Activated naive CD8-positive, alpha-beta T cell treated with anti-CD3 and anti-CD28 coated beads, Interleukin-2, amount 10 ng/mL, durations not matched to agents 7 days and 5 days (primary cell): ENCODE results near the gene GAK. TPM values are rescaled to one million over a fixed set of nuclear protein-coding genes. Genes with fewer than 3 reads are reported as not detected.

Source experiments
- ATAC-seq: fragments of 150-1000 bp; cut with Tn5 transposase; one replicate; pipeline ENCODE4 v1.10.0; 2021; ENCODE audit warnings: low read depth, moderate library complexity
- POLR2A ChIA-PET: fragments of 350-600 bp; sonication (Branson Sonifier 250); formaldehyde crosslinking; loops from one replicate; lab custom pipeline; 2021; ENCODE audit warnings: antibody characterized with exemption; lab: Charles Lee
- DNase-seq: peaks from one replicate; pipeline ENCODE4 v3.0.0; 2021
- H3K27ac Mint-ChIP-seq: one replicate; pipeline ENCODE4 v1.8.0; 2022; ENCODE audit warnings: mild to moderate bottlenecking, mixed read lengths
- H3K27me3 Mint-ChIP-seq: one replicate; pipeline ENCODE4 v1.8.0; 2022; ENCODE audit warnings: mild to moderate bottlenecking, moderate library complexity, mixed read lengths
- H3K36me3 Mint-ChIP-seq: one replicate; pipeline ENCODE4 v1.8.0; 2021; ENCODE audit warnings: mild to moderate bottlenecking, mixed read lengths
- H3K4me1 Mint-ChIP-seq: one replicate; pipeline ENCODE4 v1.8.0; 2021; ENCODE audit warnings: mixed read lengths
- H3K4me3 Mint-ChIP-seq: one replicate; pipeline ENCODE4 v1.8.0; 2022; ENCODE audit warnings: mild to moderate bottlenecking, moderate library complexity, mixed read lengths
- H3K9me3 Mint-ChIP-seq: one replicate; pipeline ENCODE4 v1.8.0; 2021; ENCODE audit warnings: mixed read lengths
- total RNA-seq, 2 experiments: library from RNA; stranded (reverse); gene quantifications; one replicate each; pipeline ENCODE4 v1.2.3, GENCODE V29; 2021

The GAK gene
- total RNA-seq, 2 experiments from 2014 or later = 169 to 182 TPM

DNA sequence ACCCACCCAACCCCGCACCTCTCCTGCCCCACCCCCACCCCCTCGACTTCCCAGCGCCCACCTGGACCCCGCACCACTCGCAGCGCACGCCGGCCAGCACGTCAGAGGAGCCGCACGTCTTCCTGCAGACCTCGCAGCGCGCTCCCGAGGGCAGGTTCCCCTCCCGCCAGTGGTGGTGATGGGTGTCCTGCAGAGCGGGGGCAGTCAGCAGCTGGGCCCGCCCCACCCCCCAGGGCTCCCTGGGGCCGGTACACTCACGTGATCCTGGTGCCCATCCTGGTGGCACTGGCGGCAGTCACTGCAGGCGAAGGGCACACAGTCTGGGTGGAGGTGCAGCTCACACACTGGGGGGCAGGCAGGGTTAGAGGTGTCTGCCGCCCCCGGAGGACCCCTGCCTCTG, 36.1 kb upstream of the GAK start:
- Mint-ChIP-seq H3K9me3 (no peaks in the 10 kb centered on the region), H3K27me3 (no peaks in the 10 kb centered on the region), H3K4me1 (peaks cover 7% of the 10 kb centered on the region), H3K4me3 (no peak overlapping the region), H3K36me3 (peaks cover 1% of the 10 kb centered on the region), H3K27ac (no peak overlapping the region)
- POLR2A ChIA-PET = no interaction called here
- ATAC-seq = no peak
- no peak for DNase-seq

DNA sequence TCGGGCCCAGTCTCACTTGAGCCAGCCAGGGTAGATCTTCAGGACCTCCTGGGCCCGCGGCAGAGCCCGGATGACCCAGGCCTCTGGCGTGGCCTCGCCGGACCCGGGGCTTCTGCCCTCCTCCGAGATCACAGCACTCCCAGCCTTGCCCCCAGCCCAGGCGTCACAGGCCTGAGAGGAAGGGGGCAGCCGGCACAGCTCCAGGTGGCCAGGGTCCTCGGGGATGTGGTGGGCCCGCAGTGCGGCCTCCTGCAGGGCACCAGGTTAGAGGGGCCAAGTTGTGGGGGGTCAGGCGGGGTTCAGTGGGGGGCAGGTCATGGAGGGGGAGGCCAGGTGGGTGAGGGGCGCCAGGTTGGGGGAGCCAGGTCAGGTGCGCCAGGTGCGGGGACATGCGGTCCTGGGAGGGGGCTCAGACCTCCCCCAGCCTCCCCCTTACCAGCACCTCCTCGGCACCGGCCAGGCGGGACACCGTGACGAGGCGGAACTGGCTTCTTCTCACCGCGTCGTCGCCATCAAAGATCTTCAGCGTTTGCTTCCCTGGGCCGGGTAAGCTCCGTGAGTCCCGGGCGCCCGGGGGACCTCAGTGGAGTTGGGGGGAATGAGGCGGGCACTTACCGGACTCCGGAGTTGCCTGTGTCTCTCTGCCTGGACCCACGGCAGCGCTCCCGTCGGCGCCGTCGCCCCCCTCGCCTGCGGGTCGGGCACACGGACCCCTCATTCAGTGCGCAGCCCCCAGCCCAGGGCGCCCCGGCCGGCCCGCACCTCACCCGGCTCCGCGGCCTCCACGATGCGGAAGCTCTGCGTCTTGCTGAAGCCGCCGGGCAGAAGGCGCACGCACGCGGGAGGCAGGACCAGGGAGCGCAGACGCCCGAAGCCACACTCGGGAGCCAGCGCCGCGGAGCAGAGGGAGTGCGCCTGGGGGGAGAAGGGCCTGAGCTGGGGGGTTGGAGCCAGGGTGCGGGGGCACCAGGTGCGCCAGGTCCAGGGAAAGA, 35.3 kb upstream of the GAK start:
- no peak overlapping the region for H3K27ac Mint-ChIP-seq
- POLR2A ChIA-PET = no interaction called here

DNA sequence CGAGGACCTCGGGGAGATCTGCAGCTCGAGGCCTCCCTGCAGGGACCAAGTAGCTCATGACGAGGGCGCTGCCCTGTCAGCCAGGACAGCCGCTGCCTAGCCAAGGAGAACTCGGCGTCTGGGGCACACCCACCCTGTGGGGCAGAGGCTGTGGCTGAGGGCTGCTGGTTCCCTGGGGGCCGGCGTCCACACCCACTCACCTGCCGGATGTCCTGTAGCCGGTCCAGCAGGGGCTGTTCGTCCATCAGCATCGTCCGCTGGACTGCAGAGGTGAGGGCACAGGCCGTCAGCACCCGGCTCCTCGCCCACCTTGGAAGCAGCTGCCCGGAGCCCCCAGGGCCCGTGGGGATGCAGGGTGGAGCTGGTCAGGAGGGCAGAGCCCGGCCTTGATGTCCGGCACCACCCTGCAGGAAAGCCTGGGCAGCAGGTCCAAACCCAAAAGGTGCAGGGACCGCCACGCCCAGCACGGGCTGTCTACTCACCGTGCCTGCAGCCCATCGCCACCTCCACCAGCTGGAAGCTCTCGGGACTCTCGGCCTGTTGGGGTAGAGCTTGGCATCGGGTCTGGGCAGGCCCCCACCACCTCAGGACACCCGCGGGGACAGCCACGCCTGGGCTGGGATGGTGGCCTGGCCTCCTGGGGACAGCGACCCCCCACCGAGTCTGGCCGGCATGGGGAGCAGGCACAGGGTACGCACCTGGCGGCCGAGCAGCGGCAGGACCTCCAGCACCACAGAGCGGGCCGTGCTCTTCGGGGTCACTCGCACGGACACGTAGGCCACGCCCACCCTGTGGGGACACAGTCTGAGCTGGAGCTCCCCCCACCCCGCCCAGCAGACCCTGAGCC, 34.4 kb upstream of the GAK start:
- Mint-ChIP-seq H3K27me3 (no peaks in the 10 kb centered on the region), H3K27ac (no peak overlapping the region)

More for the DNA sequence above, 35.3 kb upstream of the GAK start:
- H3K27me3 Mint-ChIP-seq = no peaks in the 10 kb centered on the region
- no peak for DNase-seq
- H3K4me3 Mint-ChIP-seq = no peak overlapping the region
- ATAC-seq = no peak
- no peaks in the 10 kb centered on the region for H3K9me3 Mint-ChIP-seq
- H3K36me3 Mint-ChIP-seq = peaks cover 1% of the 10 kb centered on the region
- H3K4me1 Mint-ChIP-seq = peaks cover 7% of the 10 kb centered on the region

DNA sequence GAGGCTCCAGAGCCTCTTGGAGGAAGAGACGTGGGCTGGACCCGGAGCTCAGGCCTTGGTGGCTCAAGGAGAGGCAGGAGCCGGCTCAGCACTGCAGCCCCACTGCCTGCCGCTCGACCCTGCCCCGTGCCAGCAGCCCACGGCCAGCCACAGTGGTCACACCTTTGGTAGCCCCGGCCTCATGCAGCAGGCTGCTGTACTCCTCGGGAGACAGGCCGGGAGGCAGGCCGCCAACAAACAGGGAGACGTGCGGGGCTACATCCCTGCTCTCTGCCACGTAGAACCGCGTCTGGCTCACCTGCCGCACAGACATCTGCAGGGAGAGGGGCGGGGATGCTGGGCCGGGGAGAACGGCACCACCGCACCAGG, 33.6 kb upstream of the GAK start:
- peaks cover 1% of the 10 kb centered on the region for H3K36me3 Mint-ChIP-seq
- POLR2A ChIA-PET = no interaction called here
- H3K27ac Mint-ChIP-seq = no peak overlapping the region
- ATAC-seq (no peak), DNase-seq (no peak)
- H3K4me1 Mint-ChIP-seq = peaks cover 6% of the 10 kb centered on the region
- no peaks in the 10 kb centered on the region for H3K27me3 Mint-ChIP-seq
- no peak overlapping the region for H3K4me3 Mint-ChIP-seq
- H3K9me3 Mint-ChIP-seq = no peaks in the 10 kb centered on the region

More for the DNA sequence above, 34.4 kb upstream of the GAK start:
- DNase-seq (no peak), ATAC-seq (no peak)
- Mint-ChIP-seq H3K36me3 (peaks cover 1% of the 10 kb centered on the region), H3K4me3 (no peak overlapping the region), H3K9me3 (no peaks in the 10 kb centered on the region), H3K4me1 (peaks cover 7% of the 10 kb centered on the region)
- POLR2A ChIA-PET = no interaction called here

DNA sequence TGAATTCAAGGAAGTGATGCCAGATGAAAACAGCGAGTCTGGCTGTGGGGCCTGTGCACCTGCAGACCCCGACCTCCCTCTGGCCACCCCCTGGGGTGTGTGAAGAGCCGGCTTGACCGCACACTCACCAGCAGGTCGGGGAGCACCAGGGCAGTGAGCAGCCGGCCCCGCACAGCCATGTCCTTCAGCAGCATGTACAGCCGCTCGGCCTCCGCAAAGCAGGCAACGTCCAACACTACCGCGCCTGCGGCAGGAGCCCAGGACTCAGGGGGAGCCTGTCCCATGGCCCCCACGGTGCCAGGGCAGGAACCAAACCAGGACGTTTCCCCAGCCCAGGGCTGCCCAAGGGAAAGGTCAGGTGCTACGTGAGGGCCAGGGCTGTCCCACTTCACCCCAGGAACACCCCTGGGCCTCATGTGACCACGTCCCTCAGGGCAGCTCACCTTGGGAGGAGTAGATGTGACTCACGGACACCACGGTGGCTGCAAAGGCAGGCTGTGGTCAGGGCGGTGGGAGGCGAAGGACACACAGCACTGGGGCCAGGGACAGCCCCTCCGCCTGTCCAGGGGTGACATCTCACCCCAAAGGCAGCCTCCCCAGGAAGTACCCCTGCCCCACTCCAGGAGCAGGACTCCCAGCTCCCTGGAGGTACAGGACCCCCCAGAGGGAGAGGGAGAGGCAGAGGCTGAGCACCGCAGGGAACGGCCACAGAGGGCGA, 33.1 kb upstream of the GAK start:
- no peak overlapping the region for H3K27ac Mint-ChIP-seq
- no peak for ATAC-seq
- no peaks in the 10 kb centered on the region for H3K9me3 Mint-ChIP-seq
- H3K27me3 Mint-ChIP-seq = no peaks in the 10 kb centered on the region
- H3K4me1 Mint-ChIP-seq = peaks cover under 1% of the 10 kb centered on the region
- peaks cover 1% of the 10 kb centered on the region for H3K36me3 Mint-ChIP-seq
- no peak overlapping the region for H3K4me3 Mint-ChIP-seq
- POLR2A ChIA-PET = no interaction called here
- no peak for DNase-seq

DNA sequence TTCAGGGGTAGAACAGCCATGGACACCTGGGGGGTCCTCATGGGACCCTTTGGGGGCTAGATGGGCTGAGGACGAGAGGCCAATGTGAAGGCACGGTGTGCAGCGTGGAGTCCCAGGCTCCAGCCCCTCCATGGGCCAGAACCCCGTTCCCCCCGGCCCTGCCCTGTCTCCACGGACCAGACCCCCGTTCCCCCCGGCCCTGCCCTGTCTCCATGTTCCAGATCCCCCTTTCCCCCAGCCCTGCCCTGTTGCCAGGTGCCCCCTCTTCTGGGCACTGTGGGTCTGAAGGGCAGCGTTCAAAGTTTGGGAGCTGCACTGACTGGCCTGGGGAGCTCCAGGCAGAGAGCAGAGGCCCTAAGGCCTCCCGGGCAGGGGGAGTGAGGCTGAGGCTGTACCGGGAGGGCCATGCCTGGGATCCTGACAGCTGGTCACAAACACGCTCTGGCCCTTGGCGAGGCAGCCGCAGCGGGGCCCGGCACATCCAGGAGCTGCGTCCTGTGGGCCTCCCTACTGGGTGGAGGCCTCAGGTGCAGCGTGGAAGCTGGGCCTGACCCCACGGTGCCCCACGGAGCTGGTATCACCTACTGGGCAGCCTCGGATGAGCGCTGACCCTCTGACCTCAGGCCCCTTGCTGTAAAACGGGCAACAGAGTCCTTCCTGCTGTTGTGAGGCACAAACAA, 32.4 kb upstream of the GAK start:
- no peak for ATAC-seq

DNA sequence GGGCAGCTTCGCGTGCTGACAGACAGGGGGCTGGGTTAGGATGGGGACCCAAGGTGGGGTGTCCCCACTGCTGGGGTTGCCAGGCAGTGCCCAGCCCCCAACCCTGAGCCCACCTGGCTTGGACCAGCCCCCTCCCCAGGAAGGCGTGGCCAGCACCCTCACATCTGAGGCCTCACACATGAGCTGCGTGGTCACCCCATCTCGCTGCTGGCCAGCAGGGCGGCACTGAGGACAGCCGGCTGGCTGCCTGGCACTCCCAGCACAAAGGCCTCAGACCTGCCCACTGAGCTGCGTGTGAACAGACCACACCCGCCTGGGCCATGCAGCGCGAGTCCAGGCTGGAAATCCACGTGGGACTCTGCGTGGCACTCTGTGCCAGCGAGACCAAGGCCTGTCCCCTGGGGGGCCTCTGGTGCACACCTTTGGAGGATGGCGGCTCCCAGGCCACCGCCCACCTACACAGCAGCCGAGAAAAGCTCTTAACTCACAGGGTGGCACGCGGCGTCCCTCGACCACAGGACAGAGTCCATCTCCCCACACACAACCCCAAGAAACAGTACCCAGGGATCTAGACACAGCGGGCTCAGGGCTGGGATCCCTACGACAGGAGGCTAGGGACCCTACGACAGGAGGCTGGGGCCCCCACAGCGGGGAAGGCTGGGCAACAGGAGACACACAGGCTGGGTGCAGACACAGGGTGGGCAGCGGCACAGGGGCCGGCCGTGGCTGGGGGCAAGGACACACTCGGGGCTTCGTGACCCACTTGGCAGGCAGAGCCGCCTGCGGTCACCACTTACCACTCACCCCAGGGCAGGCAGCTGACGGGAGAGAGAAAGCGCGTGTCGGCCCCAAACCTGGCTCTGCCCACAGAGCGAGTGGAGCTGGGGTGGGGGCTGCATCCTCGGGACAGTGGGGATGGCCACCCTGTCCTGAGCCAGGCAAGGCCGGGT, 31.4 kb upstream of the GAK start:
- DNase-seq = no peak
- Mint-ChIP-seq H3K27me3 (no peaks in the 10 kb centered on the region), H3K4me1 (no peaks in the 10 kb centered on the region), H3K27ac (no peak overlapping the region), H3K9me3 (no peaks in the 10 kb centered on the region), H3K36me3 (peaks cover 1% of the 10 kb centered on the region), H3K4me3 (no peak overlapping the region)
- POLR2A ChIA-PET = no interaction called here
- no peak for ATAC-seq

More for the DNA sequence above, 32.4 kb upstream of the GAK start:
- DNase-seq = no peak
- no peaks in the 10 kb centered on the region for H3K4me1 Mint-ChIP-seq
- POLR2A ChIA-PET = no interaction called here
- H3K27me3 Mint-ChIP-seq = no peaks in the 10 kb centered on the region
- no peak overlapping the region for H3K4me3 Mint-ChIP-seq
- no peak overlapping the region for H3K27ac Mint-ChIP-seq
- peaks cover 1% of the 10 kb centered on the region for H3K36me3 Mint-ChIP-seq
- no peaks in the 10 kb centered on the region for H3K9me3 Mint-ChIP-seq

DNA sequence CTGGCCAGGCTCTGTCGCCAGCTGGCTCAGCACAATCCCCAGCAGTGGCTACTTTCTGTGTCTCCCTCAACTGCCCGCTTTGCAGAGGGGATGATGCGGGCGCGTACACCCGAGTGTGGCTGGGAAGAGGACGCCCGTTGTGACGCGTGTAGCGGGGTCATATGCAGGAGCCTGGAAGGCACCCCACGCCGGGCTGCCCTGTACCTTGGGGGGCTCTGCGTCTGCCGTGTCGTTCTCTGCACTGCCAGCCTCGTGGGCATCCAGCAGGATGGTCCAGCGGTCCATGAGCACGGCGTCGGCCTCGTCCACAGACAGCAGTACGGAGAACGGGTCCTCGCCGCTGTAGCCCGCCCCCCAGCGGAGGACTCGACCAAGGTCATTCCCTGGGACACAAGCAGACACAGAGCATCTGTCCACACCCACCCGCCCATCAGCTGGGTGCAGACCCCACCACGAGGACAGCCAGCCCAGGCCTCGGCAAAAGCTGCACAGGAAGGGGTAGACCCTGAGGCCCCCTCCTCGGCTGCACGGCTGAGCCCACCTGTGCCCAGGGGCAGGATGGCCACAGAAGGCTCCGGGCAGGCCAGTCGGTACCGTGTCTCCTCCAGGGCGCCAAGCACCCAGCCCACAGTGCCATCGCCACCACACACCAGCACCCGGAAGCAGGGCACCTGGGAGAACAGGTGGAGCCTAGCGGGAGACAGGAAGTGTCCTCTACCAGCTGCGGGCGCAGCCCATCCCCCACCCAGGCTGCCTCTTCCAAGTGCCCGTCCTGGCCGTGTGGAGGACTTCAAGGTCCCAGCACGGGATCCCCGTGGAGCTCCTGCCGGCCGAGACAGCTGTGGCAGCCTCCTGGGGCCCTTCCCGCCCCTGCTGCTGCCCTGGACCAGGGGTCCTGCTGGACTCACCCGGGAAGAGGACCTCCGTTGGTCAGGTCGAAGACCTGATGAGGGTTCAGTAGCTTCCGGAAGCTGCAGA, 30.4 kb upstream of the GAK start:
- DNase-seq = no peak

DNA sequence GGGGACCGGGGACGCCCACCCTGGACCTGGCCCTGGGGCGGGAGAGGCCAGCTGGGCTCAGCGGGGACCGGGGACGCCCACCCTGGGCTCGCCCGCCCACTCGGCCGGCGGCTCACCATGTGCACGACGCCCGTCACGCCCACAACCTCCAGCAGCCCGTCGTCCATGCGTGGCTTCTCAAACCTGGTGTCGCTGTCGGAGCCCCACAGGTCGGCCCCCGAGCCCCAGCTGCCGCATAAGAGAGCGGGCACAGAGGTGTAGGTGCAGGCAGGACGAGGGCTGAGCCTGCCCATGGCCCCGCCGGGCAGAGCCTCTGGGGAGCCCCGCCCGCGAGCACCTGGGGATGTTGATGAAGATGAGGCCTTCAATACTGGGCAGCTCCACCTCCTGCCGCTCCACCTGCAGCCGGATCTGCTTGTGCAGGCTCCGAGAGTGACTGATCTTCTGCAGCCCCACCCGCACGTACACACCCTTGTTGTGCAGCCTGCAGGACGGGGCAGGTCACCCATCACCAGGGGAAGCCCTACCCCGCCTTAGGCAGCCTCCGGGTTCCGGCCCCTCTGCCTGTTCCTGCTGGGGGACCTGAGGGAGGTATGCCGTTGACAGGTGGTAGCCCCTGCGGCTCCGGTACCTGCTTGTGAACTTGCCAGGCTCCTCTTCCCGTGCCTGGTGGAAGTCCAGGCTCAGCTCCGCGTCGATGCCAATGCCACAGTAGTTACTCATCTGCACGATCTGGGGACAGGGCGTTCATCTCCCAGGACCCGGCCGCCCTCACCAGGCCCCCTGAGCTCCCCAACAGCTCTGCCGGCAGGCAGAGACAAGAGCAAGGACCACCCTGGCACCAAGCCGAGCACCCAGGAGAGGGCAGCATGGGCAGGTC, 29.5 kb upstream of the GAK start:
- Mint-ChIP-seq H3K9me3 (no peaks in the 10 kb centered on the region), H3K4me1 (no peaks in the 10 kb centered on the region), H3K27me3 (no peaks in the 10 kb centered on the region), H3K27ac (no peak overlapping the region), H3K4me3 (no peak overlapping the region), H3K36me3 (peaks cover 1% of the 10 kb centered on the region)
- ATAC-seq (no peak), DNase-seq (no peak)
- POLR2A ChIA-PET = no interaction called here

More for the DNA sequence above, 30.4 kb upstream of the GAK start:
- Mint-ChIP-seq H3K4me1 (no peaks in the 10 kb centered on the region), H3K4me3 (no peak overlapping the region), H3K9me3 (no peaks in the 10 kb centered on the region), H3K36me3 (peaks cover 1% of the 10 kb centered on the region), H3K27me3 (no peaks in the 10 kb centered on the region), H3K27ac (no peak overlapping the region)
- no peak for ATAC-seq
- POLR2A ChIA-PET = interaction anchor here (0.6 kb wide), 1 partner anchor 9 kb away, joined by 3 read pairs; no protein-coding TSS in a partner anchor

DNA sequence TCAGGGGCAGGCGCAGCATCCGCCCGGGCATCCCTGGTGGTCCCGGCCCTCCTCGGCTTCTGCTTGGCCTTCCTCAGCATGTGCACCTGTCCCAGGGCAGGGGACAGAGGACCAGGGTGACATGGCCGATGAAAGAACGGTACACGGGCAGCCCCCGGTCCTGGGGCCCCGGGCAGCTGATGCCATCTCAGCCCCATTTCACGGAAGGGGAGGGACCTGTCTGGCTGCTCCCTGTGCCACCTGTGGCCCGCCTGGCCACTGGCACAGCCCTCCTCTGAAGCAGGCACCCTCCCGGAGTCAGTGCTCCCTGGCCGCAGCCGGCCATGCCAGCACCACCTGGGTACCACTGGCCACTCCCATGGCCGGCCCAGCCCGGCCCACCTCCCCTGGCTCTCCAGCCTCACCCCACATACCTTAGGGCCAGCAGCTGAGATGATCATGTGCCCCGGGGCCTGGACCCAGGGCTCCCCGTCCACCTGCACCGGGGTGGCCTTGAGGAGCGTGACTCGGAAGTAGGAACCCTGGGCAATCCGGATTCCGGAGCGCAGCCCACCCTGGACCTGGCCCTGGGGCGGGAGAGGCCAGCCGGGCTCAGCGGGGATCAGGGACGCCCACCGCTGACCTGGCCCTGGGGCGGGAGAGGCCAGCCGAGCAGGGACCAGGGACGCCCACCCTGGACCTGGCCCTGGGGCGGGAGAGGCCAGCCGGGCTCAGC, 28.7 kb upstream of the GAK start:
- H3K27ac Mint-ChIP-seq = no peak overlapping the region
- H3K4me3 Mint-ChIP-seq = no peak overlapping the region
- H3K27me3 Mint-ChIP-seq = no peaks in the 10 kb centered on the region
- no peak for DNase-seq
- H3K4me1 Mint-ChIP-seq = no peaks in the 10 kb centered on the region
- no peaks in the 10 kb centered on the region for H3K36me3 Mint-ChIP-seq
- POLR2A ChIA-PET = no interaction called here
- ATAC-seq = no peak
- no peaks in the 10 kb centered on the region for H3K9me3 Mint-ChIP-seq
